Measurements from ENCODE around the gene XPO1.
"Not testable (repeated sequence)": the region's sequence is repeated elsewhere in the genome, so short reads cannot be mapped to it uniquely, and the experiment has no call there.

XPO1 gene

DNA sequence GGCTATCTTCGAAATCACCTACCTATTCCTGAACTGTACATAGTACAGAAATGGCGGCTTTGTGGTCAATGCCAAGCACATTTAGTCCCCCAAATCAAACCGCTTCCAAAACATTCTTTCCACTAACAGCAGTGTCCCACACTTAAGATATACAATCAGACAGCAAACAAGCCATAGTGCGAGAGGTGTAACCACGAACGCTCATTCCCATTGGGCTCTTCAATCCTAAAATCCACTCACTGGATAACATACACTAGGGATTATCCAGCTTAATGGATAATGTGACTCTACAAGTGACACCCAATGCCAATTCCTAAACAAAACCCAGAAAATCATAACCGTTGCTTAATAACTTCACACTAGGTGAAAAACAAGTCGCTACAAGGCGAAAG, 2.0 kb downstream of the XPO1 start:
- DNase-seq (ENCODE audit: low read depth): no peak

DNA sequence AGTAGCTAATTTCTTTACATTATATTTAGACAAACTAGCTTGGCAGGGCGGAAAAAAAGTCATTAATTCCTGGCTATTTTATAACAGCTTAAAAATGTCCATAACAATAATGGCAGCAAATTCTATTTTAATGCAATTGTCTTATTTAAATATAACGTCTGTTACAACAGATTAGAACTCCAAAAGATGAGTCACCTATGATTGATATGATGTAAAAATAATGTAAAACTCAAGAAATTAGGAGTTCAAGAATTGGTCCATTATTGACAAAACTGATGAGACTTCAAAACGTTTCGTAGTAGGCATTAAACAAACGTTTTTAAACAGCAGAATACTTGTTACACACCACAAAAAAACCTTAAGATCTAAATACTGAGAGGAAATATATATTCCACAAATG, 2.7 kb downstream of the XPO1 start:
- no peak for DNase-seq (ENCODE audit: low read depth)

DNA sequence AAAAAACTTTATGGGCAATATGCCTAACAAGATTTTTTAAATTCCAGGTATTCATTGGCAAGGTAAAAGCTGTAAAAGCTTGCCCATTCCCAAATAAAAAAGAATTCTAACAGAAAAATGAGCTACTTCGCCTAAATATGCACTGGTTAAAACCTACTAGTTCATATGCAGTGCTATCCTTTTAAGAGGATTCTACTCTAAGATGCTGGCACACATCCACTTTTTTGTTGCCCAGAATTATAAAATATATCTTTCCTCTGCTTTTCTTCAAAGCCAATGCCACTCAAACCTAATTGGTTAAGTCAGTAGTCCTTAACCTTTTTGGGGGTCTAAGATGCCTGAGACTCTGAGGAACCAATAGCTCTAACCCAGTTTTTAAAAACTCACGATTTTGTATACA, 3.2 kb downstream of the XPO1 start:
- no peak for DNase-seq (ENCODE audit: low read depth)

DNA sequence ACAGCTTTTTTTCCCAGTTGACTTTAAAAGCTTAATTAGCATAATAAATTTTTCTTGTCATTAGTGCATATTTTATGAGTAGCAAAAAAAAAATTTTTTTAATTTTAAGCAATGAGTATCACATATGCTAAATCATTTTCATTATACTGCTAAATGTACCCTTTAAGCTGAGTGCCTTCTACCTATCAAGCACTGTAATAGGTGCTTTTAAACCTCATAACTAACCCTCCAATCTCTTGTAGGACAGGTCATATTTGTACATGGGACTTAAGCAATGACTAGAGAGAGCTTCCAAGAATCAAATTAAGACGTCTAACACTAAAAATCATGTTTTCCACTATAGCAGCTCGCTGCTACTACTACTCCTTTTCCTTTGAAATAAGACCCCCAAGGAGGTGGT, 7.4 kb downstream of the XPO1 start:
- no peak for DNase-seq (ENCODE audit: low read depth)

DNA sequence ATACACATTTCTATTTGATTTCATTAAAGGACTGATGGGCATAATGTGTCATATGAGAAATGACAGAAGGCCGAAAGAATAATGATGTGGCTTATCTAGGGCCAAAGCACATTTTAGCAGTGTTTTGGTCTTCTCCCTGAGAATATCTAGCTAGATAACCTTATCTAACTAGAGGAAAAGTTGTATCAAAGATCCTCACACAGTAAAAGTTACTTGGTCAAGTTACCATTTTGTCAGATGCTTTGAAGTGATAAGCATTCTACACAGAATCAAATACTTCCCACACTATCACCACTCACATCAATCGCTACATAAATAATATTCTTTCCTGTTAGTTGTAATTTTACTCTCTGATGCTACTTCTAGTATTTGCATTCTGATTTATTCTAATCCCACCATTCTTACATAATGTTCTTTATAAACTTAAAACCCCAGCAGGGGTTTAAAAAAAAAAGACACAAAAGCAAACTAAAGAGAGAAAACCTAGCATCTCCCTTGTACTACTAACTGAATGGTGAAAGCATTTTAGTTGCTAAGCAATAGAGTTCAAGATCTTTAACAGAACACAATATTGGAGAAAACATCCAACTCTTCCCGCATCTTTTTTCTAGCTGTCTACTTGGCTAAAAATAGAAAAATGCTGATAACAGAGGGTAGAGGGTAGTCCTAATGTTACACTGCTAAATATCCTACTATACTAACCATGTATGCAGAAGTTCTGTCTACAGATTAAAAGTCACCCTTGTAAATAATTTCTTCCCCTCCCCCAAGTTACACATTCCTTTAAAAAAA, 8.0 kb downstream of the XPO1 start:
- DNase-seq (ENCODE audit: low read depth): no peak

DNA sequence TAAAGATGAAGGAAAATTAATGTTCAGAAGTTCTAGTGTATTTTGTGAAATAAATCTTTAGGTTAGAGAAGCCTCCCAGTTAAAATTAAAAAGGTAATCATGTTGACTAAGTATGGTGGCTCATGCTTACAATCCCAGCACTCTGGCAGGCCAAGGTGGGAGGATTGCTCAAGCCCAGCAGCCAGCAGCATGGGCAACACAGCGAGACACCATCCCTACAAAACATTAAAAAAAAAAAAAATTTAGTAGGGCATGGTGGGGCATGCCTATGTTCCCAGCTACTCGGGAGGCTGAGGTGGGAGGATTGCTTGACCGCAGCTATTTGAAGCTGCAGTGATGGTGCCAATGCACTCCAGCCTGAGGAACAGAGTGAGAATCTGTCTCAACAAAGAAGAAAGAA, 17.9 kb downstream of the XPO1 start:
- no peak for DNase-seq (ENCODE audit: low read depth)

DNA sequence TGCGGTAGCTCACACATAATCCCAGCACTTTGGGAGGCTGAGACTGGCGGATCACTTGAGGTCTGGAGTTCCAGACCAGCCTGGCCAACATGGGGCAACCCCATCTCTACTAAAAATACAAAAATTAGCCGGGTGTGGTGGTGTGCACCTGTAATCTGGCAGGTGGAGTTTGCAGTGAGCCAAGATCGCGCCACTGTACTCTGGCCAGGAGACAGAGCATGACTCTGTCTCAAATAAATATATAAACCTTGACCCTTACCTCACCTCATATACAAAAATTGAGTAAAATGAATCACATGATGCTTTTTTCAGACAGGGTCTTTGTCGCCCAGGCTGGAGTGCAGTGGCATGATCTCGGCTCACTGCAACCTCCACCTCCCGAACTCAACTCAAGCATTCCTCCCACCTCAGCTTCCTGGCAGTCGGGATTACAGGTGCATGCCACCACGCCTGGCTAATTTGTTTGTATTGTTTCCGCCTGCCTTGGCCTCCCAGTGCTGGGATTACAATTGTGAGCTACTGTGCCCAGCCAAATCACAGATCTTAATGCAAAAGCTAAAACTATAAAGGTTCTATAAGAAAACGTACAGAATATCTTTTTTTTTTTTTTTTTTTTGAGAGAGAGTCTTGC, 25.3 kb downstream of the XPO1 start:
- no peak for DNase-seq (ENCODE audit: low read depth)

DNA sequence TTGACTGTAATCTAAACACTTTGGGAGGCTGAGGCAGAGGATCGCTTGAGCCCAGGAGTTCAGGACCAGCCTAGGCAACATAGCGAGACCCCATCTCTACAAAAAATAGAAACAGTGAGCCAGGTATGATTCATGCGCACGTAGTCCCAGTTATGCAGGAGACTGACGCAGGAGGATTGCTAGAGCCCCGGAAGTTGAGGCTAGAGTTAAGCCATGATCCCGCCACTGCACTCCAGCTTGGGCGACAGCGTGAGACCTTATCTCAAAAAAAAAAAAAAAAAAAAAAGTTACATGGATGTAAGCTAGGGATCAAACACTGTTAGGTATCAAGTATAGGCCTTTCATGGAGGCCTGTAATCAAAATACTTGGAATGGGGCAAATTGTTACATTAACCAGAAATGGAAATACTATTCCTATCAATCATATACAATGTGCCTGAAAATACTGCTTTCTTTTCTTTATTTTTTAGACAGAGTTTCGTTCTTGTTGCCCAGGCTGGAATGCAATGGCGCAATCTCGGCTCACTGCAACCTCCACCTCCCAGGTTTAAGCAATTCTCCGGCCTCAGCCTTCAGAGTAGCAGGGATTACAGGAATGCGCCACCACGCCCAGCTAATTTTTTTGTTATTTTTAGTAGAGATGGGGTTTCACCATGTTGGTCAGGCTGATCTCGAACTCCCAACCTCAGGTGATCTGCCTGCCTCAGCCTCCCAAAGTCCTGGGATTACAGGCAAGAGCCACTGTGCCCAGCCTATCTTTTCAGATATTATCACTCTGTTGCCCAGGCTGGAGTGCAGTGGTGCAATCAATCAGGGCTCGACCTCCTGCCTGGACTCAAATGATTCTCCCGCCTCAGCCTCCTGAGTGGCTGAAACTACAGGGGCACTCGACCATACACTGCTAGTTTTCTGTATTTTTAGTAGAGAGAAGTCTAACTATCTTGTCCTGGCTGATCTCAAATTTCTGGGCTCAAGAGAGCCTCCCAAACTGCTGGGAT, 27.2 kb downstream of the XPO1 start:
- DNase-seq (ENCODE audit: low read depth): no peak

DNA sequence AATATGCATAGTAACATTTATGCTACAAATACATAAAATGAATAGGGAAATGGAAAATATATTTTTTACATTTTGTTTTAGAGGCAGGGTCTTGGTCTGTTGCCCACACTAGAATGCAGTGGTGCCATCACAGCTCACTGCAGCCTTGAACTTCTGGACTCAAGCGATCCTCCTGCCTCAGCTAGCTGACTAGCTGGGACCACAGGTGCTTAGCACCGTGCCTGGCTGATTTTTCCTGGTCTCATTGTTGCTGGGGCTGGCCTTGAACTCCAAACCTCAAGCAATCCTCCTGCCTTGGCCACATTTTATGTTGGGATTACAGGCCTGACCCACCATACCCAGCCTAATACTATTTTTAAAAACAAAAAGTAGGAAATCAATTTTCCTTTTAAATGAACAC, 33.2 kb downstream of the XPO1 start:
- DNase-seq (ENCODE audit: low read depth): no peak

DNA sequence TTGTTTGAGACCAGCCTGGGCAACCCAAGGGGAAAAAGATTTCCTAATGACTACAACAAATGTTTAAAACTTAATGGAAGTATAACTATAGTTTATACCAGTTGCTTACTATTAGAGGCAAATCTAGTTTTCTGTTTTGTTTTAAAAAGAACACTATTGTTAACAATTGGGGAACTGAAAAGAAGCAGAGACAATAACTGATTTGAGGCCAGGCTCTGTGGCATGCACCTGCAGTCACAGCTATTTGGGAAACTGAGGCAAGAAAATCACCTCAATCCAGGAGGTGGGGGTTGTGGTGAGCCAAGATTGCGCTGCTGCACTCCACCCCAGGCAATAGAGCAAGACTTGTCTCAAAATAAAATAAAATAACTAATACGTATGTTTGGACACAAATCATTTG, 39.1 kb downstream of the XPO1 start:
- DNase-seq (ENCODE audit: low read depth): no peak

DNA sequence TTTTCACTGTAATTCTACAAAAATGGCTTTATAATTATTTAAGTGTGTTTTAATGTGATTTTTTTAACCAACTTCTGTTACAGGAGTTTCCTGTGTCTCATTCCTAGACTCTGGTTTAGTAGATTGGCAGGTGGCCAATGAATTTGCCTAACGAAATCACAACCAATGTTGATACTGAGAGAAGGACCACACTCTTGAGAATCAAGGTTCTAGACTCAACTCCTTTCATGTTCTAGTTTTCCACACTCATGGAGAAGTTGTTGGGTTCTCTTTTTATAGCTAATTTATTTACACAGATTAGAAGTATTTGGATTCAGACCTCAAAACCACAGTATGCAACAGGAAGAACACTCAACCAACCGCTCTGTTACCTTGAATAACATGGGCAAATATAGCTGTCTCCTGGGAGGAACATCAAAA, 44.6 kb downstream of the XPO1 start:
- no peak for DNase-seq (ENCODE audit: low read depth)

DNA sequence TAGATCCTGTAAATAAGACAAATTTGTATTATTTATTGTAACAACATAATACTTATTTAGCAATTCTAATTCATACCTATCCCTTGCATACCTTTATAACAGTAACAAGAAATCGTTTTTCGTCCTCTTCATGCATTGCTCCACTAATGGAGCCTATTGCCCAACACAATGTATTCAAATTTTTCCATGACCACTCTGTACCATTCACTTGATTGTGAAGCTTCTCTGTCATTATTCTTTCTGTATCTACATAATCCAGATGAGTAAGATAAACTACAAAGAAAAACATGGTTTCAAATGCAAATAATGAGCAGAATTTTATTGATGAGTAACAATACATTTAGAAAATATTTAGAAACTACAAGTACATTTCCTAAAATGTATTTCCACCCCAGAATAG, 45.7 kb downstream of the XPO1 start:
- no peak for DNase-seq (ENCODE audit: low read depth)

DNA sequence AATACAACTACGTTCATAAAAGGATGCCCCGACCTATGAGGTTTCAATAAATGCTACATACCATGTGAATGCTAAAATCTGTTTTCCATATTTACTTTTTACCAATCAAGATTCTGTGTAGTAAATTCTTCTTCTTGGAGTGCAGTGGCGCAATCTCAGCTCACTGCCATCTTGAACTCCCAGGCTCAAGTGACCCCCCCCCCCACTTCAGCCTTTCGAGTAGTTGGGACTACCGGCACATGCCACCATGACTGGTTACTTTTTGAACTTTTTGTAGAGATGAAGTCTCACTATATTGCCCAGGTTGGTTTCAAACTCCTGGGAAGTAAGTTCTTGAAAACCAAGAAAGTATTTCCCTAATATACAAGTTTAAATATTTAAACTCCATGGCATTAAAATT, 52.9 kb downstream of the XPO1 start:
- DNase-seq (ENCODE audit: low read depth): no peak

DNA sequence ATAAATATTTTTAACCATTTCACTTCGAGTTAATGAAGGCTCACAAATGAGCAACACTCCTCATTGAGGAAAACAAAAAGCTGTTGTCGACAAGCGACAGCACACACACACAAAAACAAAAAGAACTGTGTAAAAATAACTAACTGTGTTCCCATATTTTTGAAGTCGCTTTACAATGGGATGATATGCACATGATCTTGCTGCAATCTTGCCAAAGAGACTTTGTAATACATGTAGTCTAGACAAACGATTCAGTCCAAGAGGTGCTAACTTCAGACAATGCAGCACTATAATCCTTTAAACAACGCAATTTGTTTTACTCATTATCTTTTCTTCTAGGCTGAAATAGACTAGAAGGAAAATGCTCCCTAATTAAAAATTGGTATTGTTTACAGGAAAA, 60.1 kb downstream of the XPO1 start:
- DNase-seq (ENCODE audit: low read depth): no peak

DNA sequence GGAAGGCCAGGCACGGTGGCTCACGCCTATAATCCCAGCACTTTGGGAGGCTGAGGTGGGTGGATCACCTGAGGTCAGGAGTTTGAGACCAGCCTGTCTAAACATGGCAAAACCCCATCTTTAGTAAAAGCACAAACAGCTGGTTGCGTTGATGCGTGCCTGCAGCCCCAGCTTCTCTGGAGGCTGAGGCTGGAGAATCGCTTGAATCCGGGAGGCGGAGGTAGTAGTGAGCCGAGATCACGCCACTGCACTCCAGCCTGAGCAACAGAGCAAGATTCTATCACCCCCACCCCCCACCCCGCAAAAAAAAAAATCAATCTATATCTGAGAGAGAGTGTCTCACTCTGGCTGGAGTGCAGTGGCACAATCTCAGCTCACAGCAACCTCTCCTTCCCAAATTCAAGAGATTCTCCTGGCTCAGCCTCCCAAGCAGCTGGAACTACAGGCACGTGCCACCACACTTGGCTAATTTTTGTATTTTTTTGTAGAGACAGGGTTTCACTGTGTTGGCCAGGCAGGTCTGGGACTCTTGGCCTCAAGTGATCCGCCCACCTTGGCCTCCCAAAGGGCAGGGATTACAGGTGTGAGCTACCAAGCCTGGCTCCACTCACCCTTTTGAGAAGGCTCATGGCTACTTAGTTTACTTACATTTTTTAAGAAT, 61.1 kb downstream of the XPO1 start:
- not testable (repeated sequence) for DNase-seq (ENCODE audit: low read depth)

DNA sequence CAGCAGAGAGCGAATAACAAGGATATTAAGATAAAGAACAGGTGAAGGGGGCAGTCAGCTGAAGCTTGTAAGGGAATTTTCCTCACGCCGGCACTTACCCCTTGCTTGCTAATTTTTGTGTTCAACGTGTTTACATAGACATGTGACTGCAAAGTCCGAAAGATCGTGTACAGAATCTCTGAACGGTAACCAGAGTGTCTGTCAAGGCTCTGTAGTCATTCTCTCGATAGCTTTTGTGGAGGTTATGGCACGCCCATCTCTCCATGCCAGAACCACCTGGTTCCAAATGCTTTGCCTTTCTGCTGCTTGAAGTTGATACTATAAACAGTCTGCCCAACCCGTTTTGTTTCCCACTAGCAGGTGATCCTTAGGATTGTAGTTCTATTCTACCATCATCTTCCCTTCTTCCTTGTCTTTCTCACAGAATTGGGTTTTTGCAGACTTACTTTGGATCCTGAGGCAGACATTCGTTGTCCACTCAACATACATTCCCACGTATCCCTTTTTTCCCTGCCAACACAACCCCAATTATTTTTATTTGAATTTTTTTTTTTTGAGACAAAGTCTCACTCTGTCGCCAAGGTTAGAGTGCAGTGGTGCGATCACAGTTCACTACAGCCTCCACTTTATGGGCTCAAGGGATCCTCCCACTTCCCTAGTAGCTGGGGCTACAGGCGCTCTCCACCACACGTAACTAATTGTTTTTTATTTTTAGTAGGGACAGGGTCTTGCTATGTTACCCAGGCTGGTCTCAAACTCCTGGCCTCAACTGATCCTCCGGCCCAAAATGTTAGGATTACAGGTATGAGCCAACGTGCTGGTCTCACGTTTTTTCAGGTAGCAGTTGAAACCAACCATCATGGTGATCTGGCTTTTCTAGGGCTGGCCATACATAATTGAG, 66.0 kb downstream of the XPO1 start:
- DNase-seq (ENCODE audit: low read depth): peak; percentile 2

DNA sequence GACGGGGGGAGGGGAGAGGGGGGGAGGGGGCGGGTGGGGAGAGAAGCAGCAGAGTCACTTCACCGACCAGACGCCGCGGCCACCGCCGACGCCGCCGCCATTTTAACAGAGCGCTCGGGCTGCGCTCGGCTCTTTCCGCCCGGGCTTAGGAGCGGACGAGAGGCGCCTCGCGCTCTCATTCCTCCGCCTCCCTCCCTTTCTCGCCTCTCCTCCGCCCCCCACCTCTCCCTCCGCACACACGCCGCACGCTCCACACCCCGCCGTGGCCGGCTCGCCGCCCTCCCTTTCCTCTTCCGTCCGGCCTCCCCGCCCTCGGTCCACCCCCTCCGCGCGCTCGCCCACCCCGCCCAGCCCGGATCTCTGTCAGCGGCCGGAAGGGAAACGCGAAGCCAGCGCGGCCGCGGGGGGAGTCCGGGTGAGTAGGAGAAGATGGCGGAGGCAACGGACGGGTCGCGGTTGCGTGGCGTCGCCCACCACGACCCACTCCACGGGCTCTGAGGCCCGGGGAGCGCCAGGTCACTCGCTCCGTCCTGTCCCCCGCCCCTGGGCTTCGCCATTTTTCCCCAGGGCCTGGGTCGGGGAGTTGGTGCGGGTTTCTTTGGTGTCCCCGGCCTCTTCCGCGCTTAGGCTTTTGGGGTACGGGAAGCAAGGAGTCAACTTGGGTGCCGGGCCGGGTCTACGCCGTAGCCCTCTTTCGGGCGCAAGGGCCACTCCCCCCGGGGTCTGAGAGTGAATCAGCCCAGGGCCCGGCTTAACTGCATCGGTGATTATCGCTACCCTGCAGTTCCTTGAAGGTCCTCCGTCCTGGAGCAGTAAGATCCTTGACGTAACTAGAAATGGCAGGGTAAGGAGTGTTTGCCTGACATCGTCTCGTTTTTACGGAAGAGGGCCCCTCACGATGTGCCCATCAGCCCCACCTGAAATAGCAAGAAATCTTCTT, 66.9 kb downstream of the XPO1 start, which contains the start of gene USP34:
Gene USP34, minus strand, starts transcription at position 123 of the 940 bp plus-strand sequence. CDS start 395 bp downstream, outside the sequence.
- DNase-seq (ENCODE audit: low read depth): peak; percentile 89

DNA sequence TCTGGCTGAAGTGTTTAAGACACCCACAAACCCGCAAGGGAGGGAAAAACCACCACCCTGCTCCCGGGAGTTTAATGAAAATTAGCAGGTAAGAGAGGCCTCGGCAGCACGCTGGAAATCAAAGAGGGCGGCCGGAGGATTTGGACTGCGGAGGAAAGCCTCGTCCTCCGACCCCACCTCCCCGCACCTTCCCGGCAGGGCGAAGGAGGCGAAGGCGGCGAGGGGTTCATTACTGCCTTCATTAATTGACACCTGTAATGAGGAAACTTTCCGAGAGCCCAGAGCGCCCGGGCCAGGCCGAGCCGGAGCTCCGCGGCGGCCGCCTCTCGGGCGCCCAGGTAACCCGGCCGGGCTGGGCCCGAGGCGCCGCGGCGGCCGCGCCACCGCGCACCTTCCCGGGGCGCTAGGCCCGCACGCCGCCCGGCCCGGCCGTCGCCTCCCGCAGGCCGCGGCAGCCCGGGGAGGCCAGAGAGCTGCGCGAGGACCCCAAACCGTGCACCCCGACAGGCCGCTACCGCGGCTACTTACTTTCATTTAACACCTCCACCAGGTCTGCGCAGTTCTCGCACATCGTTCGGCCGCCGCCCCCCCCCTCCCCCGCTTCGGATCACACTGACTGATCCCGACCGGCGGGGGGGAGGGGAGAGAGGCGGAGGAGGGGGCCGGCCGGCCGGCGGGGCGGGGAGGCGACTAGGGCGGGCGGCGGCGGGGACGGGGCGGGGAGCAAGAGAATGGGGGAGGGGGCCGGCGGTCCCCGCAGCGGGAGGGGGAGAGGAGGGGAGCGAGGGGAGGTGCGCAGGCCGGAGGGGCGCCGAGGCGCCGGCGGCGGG, 67.8 kb downstream of the XPO1 start:
- DNase-seq (ENCODE audit: low read depth): peak; percentile 80
